NCI-H146 (cell line): ENCODE results near the gene MTA2.
"Not testable (repeated sequence)": the region's sequence is repeated elsewhere in the genome, so short reads cannot be mapped to it uniquely, and the experiment has no call there.

Source experiments
- DNase-seq: peaks from one replicate; lab custom pipeline; 2025; lab: John Stamatoyannopoulos, UW

Gene MTA2

DNA sequence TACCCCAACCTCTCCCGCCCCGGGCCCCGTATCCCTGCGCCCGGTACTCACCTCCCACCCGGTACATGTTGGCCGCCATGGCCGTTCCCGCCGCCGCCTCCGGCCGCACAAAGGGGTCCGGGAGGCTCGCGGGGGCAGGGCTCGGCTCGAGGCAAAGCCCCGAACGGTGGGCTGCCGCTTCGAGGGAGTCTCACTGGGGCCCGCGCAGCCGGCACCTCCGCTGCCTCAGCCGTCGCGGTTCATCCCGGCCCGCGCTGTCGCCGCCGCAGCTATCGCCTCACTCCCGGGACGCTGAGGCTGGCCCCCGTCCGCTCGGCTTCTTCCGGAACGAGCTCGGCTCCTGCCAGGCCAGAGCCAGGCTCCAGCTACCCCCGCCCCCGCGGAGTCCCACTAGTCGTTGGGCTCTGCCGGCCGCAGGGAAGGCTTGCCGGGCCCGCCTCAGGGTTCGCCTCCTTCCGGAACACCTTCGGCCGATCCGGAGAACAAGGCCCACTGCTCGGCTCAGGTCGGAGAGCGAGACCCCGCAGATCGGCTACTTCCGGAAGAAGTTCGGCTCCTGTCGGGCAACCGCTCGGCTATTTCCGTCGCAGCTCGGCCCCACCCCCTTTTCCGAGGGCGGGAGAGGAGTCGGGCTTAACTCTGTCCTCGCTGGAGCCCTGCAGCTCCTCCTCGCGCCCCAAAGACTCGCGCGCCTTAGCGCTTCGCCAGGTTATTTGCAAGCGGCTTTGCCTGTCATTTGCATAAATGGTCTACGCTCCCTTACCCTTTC lies at the start of gene MTA2:
MTA2 (minus strand) TSS at position 494 of the 769 bp plus-strand sequence; CDS start at position 79, 415 bp downstream.
- peak; percentile 99 for DNase-seq

DNA sequence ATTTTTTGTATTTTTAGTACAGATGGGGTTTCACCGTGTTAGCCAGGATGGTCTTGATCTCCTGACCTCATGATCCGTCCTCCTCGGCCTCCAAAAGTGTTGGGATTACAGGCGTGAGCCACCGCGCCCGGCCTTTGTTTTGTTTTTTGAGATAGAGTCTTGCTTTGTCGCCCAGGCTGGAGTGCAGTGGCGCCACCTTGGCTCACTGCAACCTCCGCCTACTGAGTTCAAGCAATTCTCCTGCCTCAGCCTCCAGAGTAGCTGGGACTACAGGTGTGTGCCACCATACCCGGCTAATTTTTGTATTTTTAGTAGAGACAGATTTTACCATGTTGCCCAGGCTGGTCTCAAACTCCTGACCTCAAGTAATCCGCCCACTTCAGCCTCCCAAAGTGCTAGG lies 48.6 kb upstream of the MTA2 start:
- not testable (repeated sequence) for DNase-seq

DNA sequence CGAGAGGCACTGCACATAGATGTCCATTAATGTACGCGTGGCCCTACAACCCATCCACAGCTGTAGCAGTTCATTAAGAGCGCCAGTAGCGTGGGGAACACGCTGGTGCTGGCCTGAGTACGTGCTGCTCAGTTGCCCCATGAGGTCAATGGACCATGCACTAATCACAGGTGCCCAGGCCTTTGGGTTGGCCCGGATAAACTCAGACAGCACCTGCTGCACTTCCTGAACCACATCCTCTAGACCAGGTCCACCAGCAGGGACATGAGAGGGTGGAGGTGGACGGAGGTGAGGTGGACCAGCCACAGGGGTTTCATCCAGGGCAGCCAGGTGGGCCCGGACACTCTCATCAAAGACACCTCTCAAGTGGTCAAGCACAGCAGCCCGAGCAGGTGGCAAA lies 47.8 kb upstream of the MTA2 start:
- DNase-seq, result no peak

DNA sequence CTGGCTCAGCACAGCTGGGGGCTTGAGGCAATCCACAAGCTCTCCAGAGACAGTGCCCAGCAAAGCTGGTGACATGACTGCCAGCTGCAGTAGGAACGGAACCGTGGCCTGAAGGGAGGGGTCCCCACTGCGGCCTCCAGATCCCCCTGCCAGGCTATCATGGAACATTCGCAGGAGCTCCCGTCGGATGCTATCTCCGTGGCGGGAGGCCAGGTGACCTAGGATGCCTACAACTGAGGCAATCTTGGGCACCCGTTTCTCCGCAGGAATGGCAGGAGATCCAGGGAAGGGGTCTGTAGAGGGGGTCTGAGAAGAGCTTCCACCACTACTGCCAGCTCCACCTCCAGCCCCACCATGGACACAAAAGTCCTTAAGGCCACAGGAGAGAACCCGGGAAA lies 47.3 kb upstream of the MTA2 start:
- no peak for DNase-seq

DNA sequence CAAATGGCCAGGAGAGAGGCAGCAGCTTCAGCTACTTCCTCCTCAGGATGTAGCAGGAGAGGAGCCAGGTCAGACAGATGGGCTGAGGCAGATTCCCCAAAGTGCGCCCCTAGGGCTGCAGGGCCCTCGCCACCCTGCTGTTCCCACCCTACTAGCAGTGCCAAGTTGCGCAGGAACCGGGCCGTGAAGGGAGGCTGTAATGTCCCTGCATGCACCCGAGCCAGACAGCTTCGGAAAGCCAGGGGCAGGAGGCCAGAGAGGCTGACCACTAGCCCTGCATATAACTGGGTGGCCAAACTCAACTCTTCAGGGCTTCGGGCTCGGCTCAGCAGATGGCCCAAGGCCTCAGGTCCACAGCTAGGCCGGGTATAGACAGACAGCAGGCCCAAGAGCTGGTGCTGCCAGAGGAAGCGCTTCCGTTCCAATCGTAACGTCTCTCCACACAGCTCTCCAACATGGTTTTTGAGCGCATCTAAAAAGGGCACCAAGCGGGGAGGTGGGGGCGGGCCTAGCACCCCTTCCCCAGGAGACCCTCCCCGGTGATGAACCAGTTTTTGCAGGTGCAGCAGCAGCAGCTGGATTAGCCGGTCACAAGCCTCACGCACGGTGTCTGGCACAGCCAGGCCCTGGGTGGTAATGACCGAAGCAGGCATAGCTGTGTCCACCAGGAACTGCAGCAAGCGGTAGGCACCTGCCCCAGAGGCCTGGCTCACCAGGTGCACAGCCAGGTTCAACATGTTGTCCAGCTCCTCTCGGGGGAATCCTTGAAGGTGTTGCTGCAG lies 46.7 kb upstream of the MTA2 start:
- DNase-seq, result no peak

DNA sequence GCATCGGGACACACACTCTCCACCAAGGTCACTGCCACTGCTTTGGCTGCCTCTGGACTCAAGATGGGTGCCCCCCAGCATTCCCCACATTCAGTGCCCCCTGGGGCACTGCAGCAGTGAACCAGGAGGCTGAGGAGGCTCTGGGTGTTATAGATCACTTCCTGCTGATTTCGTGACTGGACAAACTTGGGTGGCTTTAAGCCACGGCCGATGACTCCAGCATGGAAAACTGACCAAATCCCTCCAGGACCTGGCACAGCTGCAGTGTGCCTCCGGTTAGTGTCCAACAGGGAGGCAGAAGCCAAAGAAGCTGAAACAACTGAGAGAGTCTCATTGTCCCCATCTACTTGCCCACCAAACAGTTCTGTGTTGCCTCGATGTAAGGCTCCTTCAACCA lies 45.9 kb upstream of the MTA2 start:
- DNase-seq, result no peak

DNA sequence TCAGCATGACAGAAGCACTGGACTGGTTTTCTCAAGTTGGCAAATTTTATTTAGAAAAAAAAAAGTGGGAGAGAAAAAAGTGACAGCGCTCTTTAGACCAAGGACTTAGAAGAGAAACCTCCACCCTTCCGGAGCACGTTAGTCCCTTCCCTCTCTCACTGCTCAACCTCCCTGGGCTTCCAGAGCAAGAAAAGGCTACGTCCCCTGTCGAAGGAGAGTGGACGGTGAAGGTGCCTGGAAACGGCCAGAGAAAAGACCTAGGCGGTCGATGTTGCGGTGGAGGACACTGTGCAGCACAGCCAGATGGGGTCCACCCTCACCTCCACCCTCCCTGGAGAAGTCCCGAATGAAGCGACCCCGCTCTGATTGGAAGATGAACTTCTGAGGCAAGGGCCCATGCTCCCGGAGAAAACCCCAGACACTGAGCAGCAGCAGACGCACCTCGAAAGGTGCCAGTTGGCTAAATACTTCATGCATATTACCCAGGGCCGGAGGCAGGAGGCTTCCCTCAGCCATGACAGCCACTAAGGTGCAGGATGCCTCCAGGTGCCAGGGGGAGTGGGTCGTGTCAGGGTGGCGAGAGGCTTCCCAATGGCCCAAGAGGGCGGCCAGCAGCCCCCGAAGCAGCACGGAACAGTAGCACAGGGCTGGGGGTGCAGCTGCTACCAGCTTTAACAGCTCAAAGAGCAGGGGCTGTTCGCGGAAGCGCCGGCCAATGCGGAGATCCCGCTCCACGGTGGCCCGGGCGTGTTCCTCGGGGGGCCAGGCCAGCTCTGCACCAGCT lies 45.4 kb upstream of the MTA2 start:
- no peak for DNase-seq

DNA sequence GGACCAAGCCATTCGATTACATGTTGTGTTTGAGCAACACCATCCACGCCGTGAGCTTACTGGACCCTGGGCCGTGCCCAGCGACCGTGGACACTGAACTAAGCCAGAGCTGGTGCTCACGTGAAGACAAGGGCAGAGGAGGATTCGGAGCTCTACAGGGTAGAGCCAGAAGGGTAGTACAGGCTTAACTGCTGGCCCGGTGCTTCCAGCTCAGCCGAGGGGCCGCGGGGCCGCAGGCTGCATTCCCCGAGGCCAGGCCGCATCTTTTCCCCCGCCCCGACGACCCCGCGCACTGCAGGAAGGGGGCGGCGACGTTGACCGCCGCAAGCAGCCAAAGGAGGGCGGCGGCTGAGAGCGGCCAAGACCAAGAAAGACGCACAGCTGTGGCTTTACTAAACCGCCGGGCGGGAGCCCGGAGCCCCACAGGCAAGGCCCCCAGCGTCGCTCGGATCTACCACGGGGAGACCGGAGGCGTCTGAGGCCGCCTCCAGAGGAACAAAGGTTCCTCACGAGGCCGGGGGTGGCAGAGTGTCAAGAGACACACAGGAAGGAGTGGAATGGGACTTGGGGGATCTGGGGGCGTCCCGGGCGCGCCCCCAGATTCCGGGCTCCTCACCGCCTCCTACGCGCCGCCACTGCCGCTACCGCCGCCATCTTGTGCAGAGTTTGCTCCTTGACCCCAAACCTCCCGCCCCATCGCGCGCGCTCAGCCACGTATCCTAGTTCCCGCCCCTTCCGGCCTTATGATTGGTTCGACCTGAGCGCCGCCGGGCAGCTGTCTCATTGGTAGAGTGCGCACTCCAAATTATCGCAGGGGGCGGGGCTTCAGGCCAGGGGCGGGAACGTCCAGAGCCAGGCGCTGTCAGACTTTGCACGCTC lies 44.5 kb upstream of the MTA2 start, which contains the start of gene GANAB:
GANAB (minus strand) TSS at position 668 of the 879 bp plus-strand sequence; CDS start at position 654, 14 bp downstream.
- DNase-seq, result peak; percentile 99

DNA sequence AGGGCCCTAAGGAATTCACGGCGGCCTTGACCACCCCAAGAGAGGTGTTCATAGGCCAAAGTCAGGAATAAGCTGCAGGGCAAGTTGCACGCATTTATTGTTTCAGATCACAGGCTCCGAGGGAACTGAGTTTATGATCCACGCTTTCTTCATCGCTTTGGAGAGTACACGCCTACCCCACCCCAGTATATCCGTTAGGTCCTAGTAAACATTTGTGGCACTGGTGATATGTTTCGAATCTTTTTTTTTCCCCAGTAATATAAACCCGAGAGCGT lies 43.9 kb upstream of the MTA2 start:
- peak; percentile 13 for DNase-seq

DNA sequence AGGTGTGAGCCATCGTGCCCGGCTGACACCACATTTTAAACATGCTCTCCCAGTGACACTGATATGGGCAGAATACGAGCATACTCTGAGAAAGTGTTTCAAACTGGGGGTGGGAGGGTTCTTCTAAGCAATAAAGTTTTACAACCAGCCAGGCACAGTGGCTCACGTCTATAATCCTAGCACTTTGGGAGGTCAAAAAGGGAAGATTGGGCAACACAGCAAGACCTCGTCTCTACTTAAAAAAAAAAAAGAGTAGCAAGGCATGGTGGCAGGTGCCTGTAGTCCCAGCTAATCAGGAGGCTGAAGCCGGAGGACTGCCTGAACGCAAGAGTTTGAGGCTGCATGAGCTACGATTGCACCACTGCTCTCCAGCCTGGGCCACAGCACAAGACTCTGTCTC lies 42.6 kb upstream of the MTA2 start:
- no peak for DNase-seq

DNA sequence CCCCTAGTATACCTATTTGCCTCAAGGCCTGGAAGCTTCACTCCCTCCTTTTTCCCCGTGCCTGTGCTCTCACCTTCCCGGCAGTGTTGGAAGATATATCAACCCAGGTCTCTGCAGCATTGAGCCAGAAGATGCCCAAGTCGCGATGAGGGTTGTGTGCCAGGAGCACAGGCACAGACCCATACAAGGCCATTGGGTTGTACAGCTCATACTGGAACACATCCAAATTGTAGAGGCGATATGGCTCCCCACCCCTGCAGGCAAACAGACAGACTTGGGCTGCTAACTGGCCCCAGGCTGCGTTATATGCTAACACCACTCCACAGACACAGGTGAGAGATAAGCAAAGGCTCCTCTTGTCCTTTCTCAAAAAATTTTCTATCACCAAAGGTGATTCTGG lies 30.8 kb upstream of the MTA2 start:
- DNase-seq, result no peak

DNA sequence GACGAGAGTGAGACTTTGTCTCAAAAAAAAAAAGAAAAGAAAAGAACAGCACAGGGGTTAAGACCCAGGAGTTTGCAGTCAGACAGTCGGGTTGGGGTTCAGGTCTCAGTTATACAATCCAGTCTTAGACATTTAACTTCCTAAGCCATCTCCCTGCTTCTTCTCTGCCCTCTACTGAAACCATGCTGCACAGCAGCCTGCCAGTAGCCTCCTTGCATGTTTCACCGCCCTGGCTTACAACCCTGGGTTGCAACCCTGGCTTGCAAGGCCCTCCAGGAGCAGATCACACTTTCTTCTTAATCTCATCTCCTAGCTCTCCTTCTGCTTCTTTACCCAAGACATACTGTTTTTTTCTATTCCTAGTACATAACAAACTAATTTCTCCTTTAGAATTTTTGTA lies 26.0 kb upstream of the MTA2 start:
- DNase-seq, result no peak

DNA sequence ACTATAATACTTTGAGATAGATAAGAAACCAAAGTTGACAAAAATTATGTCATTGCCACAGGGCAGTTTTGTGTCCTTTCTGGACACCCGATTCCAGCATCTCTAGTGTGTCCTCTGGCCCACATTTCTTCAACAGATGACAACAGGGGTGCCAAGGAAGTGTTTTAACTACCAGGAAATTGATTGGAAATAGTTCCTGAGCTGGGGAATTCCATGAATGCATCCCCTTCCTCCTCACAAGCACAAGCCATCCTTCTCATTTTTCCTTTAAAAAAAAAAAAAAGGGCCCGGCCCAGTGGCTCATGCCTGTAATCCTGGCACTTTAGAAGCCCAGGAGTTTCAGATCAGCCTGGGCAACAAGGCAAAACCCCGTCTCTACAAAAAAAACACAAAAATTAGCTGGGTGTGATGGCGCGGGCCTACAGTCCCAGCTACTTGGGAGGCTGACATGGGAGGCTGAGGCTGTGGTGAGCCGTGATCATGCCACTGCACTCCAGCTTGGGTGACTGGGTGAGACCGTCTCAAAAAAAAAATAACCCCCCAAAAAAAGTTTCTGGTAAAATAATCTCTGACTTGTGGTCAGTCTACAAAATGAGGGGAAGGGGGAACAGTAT lies 20.9 kb upstream of the MTA2 start:
- DNase-seq, result no peak

DNA sequence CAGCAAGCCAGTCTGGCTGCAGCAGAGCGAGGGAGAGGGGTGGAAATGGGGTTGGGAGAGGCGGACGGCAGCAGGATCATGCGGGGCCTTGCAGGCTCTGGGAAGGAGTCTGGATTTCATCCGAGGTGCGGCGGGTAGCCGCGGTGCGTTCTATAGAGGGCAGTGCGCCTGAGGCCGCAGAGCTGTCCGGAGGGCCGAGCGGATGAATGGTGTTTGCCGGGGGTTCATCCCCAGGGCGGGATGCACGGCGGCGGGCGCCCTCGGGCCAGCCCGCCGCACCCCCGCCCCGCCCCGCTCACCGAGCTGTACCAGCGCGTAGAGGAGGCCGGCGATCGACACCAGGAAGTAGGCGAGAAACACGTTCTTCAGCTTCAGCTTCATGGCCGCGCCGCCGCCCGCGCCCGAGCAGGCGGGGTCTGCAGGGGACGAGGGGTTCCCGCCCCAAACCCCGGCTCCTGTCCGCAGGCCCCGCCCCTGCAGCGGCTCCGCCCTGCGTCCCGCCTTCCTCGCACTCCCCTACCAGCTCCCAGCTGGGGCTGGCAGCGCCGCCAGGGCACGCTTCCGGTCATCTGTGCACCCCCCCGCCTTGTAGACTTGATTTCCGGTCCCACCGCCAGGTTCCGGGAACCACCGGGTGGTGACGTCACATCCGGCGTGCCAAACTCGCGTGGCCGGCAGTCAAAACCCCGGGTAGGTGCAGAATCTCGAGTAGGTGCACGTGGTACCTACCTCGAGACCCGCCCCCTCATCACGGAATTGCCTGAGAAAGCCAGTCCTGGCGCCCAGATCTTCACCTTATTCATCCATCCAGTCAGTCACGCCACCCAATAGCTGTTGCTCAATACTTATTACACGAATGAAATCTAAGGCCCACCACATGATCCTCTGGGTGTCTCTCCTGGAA lies 20.2 kb upstream of the MTA2 start, which contains the start of gene B3GAT3:
B3GAT3 (minus strand) TSS at position 420 of the 904 bp plus-strand sequence; CDS start at position 381, 39 bp downstream.
- DNase-seq, result peak; percentile 99

DNA sequence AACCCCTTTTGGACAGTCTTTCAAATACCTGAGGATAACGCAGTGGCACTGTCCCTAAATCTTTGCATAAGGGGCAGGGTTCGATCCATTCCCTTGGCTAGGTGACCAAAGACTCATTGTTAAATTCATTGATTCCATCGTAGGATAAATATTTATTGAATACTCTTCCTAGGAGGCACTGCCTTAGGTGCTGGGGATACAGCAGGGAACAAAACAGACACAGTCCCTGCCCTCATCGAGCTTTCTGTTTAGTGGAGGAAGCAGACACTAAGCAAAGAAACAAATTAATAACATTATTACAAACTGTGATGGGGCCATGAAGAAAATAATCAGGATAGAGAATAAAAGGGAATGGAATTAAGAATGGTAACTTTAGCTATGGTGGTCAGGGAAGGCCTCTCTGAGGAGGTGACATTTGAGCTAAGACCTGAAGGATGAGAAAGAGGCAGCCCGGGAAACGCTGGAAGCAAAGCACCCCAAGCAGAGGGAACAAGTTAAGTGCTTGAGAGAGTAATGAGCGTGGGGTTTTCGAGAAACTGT lies 19.4 kb upstream of the MTA2 start:
- DNase-seq, result no peak

DNA sequence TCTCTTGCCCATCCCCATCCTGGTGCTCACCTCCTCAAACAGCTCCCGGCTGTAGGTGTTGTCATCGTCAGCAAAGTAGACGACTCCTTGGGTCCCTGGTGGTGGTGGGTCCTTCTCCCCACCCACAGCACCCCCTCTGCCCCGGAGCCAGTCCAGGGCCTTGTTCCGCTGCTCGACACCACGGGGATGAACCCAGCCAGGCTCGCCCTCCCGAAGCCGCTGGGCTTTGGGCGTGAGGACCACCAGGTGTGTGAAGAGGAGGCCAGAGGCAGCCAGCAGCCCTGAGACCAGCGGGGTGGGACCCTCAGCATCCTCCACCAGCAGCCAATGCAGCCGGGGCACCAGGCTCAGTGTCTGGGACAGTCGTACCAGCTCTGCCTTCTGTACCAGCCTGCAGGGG lies 15.3 kb upstream of the MTA2 start:
- DNase-seq, result not testable (repeated sequence)

DNA sequence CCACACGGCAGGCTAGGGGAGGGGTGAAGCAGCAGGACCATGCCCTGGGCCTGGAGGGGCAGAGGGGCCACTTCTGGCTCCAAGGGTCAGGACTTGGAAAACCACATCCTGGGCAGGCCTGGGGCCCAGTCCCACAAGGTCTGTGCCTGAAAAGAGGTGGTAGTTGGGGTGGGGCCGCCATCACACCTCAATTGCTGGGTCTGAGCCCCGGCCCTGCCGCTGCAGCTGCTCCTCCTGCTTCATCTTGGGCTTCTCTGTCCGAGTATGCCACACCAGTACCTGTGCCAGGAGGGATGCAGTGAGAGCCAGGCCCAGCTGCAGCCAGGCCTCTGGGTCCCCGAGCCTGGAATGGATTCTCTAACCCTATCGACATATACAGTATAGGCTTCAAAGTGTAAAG lies 13.9 kb upstream of the MTA2 start:
- no peak for DNase-seq

DNA sequence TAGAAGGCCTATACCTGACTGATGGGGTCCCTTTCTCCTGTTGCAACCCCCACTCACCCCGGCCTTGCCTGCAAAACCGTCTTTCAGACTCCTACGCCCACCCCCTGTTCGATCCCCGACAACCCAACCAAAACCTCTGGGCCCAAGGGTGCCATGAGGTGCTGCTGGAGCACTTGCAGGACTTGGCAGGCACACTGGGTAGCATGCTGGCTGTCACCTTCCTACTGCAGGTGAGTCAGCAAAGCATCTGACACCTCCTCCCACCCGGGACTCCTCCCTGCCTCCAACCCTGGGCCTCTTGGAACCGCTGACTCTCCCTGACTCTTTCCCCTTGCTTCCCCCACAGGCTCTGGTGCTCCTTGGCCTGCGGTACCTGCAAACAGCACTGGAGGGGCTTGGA lies 12.6 kb upstream of the MTA2 start:
- no peak for DNase-seq

DNA sequence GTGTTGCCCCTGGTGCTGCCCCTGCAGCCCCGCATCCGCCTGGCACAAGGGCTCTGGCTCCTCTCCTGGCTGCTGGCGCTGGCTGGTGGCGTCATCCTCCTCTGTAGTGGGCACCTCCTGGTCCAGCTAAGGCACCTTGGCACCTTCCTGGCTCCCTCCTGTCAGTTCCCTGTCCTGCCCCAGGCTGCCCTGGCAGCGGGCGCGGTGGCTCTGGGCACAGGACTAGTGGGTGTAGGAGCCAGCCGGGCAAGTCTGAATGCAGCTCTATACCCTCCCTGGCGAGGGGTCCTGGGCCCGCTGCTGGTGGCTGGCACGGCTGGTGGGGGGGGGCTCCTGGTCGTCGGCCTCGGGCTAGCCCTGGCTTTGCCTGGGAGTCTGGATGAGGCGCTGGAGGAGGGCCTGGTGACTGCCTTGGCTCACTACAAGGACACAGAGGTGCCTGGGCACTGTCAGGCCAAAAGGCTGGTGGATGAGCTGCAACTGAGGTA lies 11.7 kb upstream of the MTA2 start:
- DNase-seq, result no peak
